OCI-LY1 (cell line): ENCODE measurements around the gene HAND2.

Source experiments
- H2AFZ ChIP-seq: fragments of 200-600 bp; sonication (generic), shearing (Covaris generic); 2 replicates; pipeline ENCODE4 v1.6.0; 2014; ENCODE audit warnings: antibody characterized with exemption, mild to moderate bottlenecking, low read length
- H3F3A ChIP-seq: fragments of 200-600 bp; sonication (generic), shearing (Covaris generic); 2 replicates; pipeline ENCODE4 v1.6.0; 2014; ENCODE audit warnings: mild to moderate bottlenecking, antibody characterized with exemption, low read length, moderate library complexity; ENCODE audit not compliant: insufficient read depth
- H3K27ac ChIP-seq: fragments of 200-600 bp; sonication (generic); 2 replicates; pipeline ENCODE4 v1.5.1; 2014; ENCODE audit warnings: low read length, mixed run types, mild to moderate bottlenecking, low read depth; ENCODE audit not compliant: poor library complexity, severe bottlenecking
- H3K27me3 ChIP-seq: fragments of 200-600 bp; sonication (generic); 2 replicates; pipeline ENCODE4 v1.6.0; 2014; ENCODE audit warnings: antibody characterized with exemption, mild to moderate bottlenecking, low read length, moderate library complexity; ENCODE audit not compliant: insufficient read depth
- H3K36me3 ChIP-seq: fragments of 200-600 bp; sonication (generic); 2 replicates; pipeline ENCODE4 v1.6.1; 2014; ENCODE audit warnings: mild to moderate bottlenecking, antibody characterized with exemption, low read length, moderate library complexity, mixed read lengths; ENCODE audit not compliant: insufficient read depth
- H3K4me1 ChIP-seq: fragments of 200-600 bp; sonication (generic); 2 replicates; pipeline ENCODE4 v1.5.1; 2014; ENCODE audit warnings: mild to moderate bottlenecking, low read length, moderate library complexity; ENCODE audit not compliant: insufficient read depth, severe bottlenecking
- H3K4me2 ChIP-seq: fragments of 200-600 bp; sonication (generic), shearing (Covaris generic); 2 replicates; pipeline ENCODE4 v1.6.1; 2014; ENCODE audit warnings: low read length
- H3K4me3 ChIP-seq: fragments of 200-600 bp; sonication (generic); 2 replicates; pipeline ENCODE4 v1.5.1; 2014; ENCODE audit warnings: low read length, low read depth, mild to moderate bottlenecking, mixed read lengths; ENCODE audit not compliant: poor library complexity, severe bottlenecking
- H3K79me2 ChIP-seq: fragments of 200-600 bp; shearing (Covaris generic); 2 replicates; pipeline ENCODE4 v1.6.1; 2016; ENCODE audit warnings: mixed run types, low read length, mixed read lengths; ENCODE audit not compliant: insufficient read depth
- H3K9ac ChIP-seq: fragments of 200-600 bp; sonication (generic), shearing (Covaris generic); 2 replicates; pipeline ENCODE4 v1.6.1; 2014; ENCODE audit warnings: mild to moderate bottlenecking, low read length, mixed read lengths
- H3K9me2 ChIP-seq: fragments of 200-600 bp; sonication (generic), shearing (Covaris generic); 2 replicates; pipeline ENCODE4 v1.6.1; 2014; ENCODE audit warnings: low read depth, mild to moderate bottlenecking, low read length, mixed read lengths
- H3K9me3 ChIP-seq: fragments of 200-600 bp; shearing (Covaris generic); 2 replicates; pipeline ENCODE4 v1.6.1; 2014; ENCODE audit warnings: low read length, mixed read lengths
- H4K20me1 ChIP-seq: fragments of 200-600 bp; sonication (generic), shearing (Covaris generic); 2 replicates; pipeline ENCODE4 v1.6.0; 2016; ENCODE audit warnings: mild to moderate bottlenecking, low read length; ENCODE audit not compliant: insufficient read depth
- EZH2 ChIP-seq: fragments of 200-600 bp; sonication (generic), shearing (Covaris generic); IDR thresholded peaks from 2 replicates; pipeline ENCODE4 v1.8.0; 2017; ENCODE audit warnings: borderline replicate concordance, mixed run types, mild to moderate bottlenecking, antibody characterized with exemption, low read length, moderate library complexity, mixed read lengths
- TF ChIP-seq, protein P1 (sequence below): fragments of 200-600 bp; sonication (generic), shearing (Covaris generic); IDR thresholded peaks from 2 replicates; pipeline ENCODE4 v1.5.1; 2017; ENCODE audit warnings: mild to moderate bottlenecking, antibody characterized with exemption, low read length, moderate library complexity, mixed read lengths

HAND2 gene

DNA sequence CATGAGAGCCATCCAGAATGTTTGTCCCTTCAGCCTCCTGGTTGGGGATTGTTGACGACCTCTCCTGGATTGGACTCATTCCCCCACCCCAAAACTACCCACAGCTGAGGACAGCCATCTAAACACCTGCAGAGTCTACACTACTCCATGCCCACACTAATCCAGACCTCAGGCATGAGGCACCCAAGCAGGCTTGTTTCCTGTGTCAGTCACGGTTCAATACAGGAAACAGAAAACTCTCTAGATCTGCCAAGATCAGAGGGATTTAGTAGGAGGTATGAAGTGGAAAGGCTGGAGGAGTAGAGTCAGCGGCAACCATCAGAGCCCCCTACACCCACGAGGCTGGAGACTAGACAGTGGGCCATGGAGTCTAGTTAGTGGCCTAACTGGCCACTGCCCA, 37.7 kb downstream of the HAND2 start:
- Histone ChIP-seq H3K27me3 (no peaks in the 10 kb centered on the region), H3K9ac (no peak overlapping the region), H3K9me3 (no peaks in the 10 kb centered on the region), H3K9me2 (no peaks in the 10 kb centered on the region), H3K36me3 (no peaks in the 10 kb centered on the region), H3K27ac (no peak overlapping the region), H3K4me1 (peaks cover 5% of the 10 kb centered on the region), H4K20me1 (no peaks in the 10 kb centered on the region), H3K4me3 (no peak overlapping the region), H3F3A (no peaks in the 10 kb centered on the region), H2AFZ (no peak overlapping the region), H3K4me2 (no peak overlapping the region), H3K79me2 (no peaks in the 10 kb centered on the region)
- TF ChIP-seq EZH2, result no peak
- TF ChIP-seq, protein P1, sequence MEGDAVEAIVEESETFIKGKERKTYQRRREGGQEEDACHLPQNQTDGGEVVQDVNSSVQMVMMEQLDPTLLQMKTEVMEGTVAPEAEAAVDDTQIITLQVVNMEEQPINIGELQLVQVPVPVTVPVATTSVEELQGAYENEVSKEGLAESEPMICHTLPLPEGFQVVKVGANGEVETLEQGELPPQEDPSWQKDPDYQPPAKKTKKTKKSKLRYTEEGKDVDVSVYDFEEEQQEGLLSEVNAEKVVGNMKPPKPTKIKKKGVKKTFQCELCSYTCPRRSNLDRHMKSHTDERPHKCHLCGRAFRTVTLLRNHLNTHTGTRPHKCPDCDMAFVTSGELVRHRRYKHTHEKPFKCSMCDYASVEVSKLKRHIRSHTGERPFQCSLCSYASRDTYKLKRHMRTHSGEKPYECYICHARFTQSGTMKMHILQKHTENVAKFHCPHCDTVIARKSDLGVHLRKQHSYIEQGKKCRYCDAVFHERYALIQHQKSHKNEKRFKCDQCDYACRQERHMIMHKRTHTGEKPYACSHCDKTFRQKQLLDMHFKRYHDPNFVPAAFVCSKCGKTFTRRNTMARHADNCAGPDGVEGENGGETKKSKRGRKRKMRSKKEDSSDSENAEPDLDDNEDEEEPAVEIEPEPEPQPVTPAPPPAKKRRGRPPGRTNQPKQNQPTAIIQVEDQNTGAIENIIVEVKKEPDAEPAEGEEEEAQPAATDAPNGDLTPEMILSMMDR, result no peak

DNA sequence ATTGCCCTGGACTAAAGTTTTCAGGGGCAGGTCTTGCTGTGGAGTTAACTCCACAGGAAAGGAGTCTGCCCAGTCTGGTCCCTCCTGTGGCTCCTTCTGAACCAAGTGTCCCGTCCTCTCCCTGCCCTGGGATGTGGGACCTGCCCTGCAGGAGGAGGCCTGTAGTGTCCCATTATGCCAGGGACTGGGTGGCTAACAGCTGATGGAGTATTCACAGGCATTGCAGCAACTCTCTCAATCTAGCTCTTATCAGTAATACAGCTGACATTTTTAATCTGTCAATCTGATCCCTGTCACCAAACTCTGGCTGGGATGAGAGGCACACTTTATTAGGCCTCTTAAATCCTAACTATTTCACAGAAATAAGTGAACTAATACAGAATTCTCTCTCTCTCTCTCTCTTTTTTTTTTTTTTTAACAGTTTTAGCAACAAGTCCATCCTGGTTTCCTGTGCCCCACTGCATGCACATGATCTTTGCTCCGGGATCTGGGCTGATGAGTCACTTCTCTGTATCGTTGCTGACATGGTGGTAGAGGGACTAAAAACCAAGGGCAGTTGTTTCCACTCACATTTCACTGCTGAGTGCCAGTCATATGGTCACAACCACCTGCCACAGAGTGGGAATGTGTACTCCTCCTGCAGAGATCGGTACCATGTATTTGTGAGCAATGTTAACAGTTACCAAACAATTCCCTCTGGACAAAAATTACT, 39.1 kb downstream of the HAND2 start:
- Histone ChIP-seq H3K4me3 (no peak overlapping the region), H3K9me2 (no peaks in the 10 kb centered on the region), H3K36me3 (no peaks in the 10 kb centered on the region), H3K79me2 (no peaks in the 10 kb centered on the region), H3K27ac (no peak overlapping the region), H3F3A (no peaks in the 10 kb centered on the region), H3K27me3 (no peaks in the 10 kb centered on the region), H4K20me1 (no peaks in the 10 kb centered on the region), H3K4me2 (no peak overlapping the region), H3K9ac (no peak overlapping the region), H2AFZ (no peak overlapping the region), H3K4me1 (peaks cover 5% of the 10 kb centered on the region), H3K9me3 (no peaks in the 10 kb centered on the region)
- TF ChIP-seq, protein P1, result no peak
- no peak for TF ChIP-seq EZH2

DNA sequence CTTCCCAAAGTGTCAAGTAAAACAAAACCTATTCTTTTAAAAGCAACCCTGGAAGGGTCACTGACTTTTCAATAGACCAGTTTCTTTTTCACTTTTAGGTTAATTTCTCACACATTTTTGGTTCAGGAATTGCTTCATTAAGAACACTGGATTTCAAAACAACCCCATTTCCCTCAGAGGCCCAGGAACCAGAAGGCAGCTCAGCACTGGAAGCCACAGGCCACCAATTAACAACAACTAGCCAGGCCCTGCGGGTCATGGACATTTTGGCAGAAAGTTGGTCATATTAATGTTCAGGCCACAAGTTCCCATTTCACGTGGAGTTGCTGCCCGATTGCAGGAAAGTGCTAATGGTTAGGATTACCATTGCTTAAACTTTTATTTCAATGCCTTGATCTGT, 39.8 kb downstream of the HAND2 start:
- Histone ChIP-seq H3F3A (no peaks in the 10 kb centered on the region), H2AFZ (no peak overlapping the region), H3K27me3 (no peaks in the 10 kb centered on the region), H3K79me2 (no peaks in the 10 kb centered on the region), H3K27ac (no peak overlapping the region), H3K4me1 (peaks cover 5% of the 10 kb centered on the region), H3K9ac (no peak overlapping the region), H3K4me3 (no peak overlapping the region), H3K9me2 (no peaks in the 10 kb centered on the region), H3K36me3 (no peaks in the 10 kb centered on the region), H4K20me1 (no peaks in the 10 kb centered on the region), H3K4me2 (no peak overlapping the region), H3K9me3 (no peaks in the 10 kb centered on the region)
- no peak for TF ChIP-seq EZH2
- TF ChIP-seq, protein P1, result no peak
